AG09319 (cell line): ENCODE data around the gene SNRNP48.
A peak's percentile ranks its signal among the peaks of the same experiment; 100 is the strongest.

Experiments
- DNase-seq: peaks from one replicate; pipeline ENCODE4 v3.0.0-alpha.2; 2010; ENCODE audit warnings: low read depth; ENCODE audit errors: extremely low read depth
- TF ChIP-seq, protein P1 (sequence below): IDR thresholded peaks from 2 replicates; pipeline ENCODE4 v1.5.1; 2011; ENCODE audit warnings: low read depth, mild to moderate bottlenecking, inconsistent platforms, low read length, moderate library complexity

The SNRNP48 gene

DNA sequence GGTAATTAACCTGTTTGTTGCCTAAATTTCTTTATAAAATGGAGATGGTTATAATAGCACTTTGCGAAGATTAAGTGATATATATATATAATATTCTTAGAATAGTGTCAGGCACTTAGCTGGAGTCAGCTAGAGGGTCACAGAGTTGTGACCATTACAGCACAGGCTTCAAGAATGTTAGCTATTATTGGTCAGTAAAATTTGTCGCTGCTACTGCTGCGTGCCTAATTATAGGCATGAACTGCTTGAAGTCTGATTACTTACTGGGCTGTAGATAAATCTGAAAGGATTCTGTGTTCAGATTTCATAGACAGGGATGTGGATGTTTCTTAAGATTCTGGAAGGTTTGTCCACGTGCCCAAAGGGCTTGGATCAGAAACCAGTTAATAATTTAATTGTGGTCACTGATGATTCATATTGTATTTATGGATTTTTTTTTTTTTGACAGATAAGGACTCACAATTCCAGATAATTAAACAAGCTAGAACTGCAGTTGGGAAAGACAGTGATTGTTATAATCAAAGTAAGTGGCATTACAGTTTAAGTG is 4.7 kb downstream of the SNRNP48 start:
- no peak for DNase-seq
- TF ChIP-seq, protein P1, sequence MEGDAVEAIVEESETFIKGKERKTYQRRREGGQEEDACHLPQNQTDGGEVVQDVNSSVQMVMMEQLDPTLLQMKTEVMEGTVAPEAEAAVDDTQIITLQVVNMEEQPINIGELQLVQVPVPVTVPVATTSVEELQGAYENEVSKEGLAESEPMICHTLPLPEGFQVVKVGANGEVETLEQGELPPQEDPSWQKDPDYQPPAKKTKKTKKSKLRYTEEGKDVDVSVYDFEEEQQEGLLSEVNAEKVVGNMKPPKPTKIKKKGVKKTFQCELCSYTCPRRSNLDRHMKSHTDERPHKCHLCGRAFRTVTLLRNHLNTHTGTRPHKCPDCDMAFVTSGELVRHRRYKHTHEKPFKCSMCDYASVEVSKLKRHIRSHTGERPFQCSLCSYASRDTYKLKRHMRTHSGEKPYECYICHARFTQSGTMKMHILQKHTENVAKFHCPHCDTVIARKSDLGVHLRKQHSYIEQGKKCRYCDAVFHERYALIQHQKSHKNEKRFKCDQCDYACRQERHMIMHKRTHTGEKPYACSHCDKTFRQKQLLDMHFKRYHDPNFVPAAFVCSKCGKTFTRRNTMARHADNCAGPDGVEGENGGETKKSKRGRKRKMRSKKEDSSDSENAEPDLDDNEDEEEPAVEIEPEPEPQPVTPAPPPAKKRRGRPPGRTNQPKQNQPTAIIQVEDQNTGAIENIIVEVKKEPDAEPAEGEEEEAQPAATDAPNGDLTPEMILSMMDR = no peak

DNA sequence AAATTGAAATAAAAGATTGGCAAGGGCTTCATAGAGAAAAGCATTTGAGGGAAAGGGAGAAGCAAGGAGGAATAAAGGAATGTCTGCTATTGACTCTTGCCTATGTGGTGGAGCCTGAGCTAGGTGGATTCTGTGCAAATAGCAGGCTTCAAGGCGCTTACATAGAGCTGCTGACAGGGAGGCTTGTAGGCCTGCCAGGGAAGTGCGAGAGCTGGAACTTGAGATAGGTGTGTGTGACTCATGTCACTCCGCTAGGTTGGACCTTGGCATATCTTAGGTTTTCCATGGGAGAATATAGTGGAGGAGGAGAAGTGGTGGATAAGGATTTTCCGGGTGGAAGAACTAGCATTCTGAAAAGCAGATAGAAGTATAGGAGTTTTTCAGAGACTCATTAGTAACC is 14.0 kb downstream of the SNRNP48 start:
- no peak for DNase-seq
- TF ChIP-seq, protein P1 = no peak

DNA sequence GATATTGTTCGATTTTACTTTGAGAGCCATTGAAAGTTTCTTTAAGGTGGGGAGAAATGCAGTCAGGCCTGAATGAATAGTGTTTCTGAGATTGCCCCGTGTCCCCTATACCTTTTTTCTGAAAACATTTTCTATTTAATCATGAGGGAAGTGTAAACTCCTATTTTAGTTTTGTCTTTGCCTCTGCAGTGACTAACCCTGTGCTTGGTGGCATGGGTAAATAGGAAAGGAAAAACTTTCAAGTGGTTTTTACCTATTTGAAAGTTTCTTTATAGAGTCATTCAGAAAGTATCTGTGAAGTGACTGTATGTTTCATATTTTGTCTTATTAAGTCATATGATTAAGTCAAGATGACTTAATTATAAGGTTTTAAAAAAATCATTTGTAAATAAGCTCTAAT is 14.5 kb downstream of the SNRNP48 start:
- TF ChIP-seq, protein P1 = no peak
- DNase-seq = no peak

DNA sequence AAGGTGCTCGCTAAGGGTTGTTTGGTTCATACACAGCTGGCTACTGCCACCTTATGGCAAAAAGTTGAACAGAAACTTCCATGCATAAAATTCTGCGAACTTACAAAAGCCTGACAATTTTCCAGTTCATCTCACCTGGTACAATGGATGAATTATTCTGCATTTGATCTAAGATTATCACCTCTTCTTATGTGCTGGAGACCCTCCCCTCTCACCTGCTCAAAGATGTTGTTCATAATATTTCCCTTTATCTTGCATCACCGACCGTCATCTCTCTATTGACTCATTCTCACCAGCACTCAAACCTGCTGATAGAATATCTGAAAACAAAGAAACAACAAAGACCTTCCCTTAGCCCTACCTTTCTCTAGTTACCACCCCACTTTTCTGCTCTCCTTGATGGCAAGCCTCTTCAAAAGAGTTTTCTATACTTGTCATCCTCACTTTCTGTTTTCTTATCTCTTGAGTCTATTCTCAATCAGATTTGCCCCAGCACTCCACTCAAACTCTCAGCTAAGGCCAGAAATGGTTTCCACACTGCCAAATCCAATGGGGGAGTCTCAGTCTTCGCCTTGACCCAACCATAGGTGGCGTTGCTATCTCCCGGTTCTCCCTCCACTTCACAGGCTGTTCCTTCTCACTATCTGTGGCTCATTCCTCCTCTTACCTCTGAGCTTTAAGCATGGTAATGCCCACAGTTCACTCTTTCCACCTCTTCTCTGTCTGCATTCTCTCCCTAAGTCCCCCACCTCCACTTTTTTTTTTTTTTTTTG is 25.8 kb downstream of the SNRNP48 start:
- TF ChIP-seq, protein P1 = peak; percentile 78
- DNase-seq = peak; percentile 32

DNA sequence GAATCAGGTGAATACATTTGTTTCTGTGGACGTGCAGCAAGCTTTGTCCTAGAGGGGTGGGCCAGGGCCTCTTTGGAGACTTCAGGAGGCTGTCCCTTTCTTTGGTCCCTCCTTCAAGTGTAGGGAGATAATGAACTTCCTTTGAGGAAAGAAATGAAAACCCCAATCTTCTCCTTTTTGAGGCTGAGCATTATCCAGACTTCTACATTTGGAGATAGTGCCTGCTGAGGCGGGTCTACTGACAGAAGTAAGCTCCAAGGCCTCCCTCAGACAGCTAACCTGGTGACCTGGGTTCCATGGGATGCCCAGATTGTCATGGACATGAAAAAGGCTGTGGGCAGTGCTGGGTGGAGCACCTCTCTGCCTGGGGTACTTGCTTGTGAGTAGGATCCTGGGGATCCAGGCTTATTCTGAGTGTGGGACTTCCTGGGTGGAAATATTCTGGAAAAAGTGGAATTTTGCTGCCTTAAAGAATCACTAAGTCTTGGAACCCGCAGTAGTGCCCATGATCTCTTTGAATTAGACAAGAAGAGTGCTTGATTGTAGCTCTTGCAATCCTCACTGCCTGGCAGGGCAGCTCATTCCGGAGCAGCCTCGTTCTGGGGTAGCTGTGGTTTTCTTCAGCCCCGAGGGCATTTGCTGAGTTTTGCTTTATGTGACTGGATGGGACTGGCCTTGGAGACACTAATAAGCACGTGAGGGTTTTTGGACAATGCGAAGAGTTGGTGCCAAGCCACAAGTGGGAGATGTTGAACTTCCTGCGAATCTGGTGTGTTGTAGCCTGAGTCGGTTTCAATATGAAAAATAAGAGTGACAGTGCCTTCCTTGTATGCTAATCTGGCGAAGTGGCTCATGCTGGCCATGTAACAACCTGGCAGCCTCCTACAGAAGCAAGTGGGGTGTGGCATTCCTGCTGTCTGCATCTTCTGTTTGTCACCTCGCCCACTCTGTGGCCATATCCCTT is 28.1 kb downstream of the SNRNP48 start:
- TF ChIP-seq, protein P1 = peak; percentile 17; the same call in 1 of the 2 replicates
- DNase-seq = peak; percentile 64

DNA sequence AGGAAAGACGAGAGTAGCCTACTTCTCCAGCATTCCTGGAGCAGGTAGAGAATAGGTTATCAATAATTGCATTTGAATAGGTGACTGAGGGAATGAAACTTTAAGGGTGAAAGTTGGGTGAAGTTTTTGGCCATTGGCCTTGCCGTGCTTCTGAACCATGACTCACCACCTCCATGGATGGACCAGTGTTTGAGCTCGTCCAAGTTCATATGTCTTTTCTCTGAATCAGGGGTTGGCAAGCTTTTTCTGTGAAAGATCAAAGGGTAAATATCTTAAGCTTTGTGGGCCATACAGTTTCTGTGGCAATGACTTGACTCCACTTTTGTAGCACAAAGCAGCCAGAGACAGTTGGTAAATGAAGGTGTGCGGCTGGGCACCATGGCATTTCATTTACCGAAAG is 31.8 kb downstream of the SNRNP48 start:
- no peak for DNase-seq
- TF ChIP-seq, protein P1 = no peak
